Peyer's patch (tissue), 4 donors: ENCODE data around the gene PLB1. TPM values are rescaled to one million over a fixed set of nuclear protein-coding genes. Genes with fewer than 3 reads are reported as not detected.

Experiments used
- DNase-seq, 3 donors: peaks; one replicate each; pipeline ENCODE4 v3.0.0-alpha.2; 2017 to 2019
- H3K27ac ChIP-seq, 4 donors: fragments of 200-600 bp; sonication (generic); one replicate each; pipeline ENCODE4 v1.5.1; 2016 to 2019
- H3K27me3 ChIP-seq, 2 donors: fragments of 200-600 bp; sonication (generic); one replicate each; pipeline ENCODE4 v1.5.1; 2019
- H3K36me3 ChIP-seq, 3 donors: fragments of 200-600 bp; sonication (generic); one replicate each; pipeline ENCODE4 v1.5.1; 2016 to 2019
- H3K4me1 ChIP-seq, 4 donors: fragments of 200-600 bp; sonication (generic); one replicate each; pipeline ENCODE4 v1.5.1; 2016 to 2019
- H3K4me3 ChIP-seq, 4 donors: fragments of 200-600 bp; sonication (generic); 1 replicate in 3 of 4; 2 replicates in 1 of 4; pipeline ENCODE4 v1.5.1; 2016 to 2019; ENCODE audit warnings: mild to moderate bottlenecking in 1 of 4
- H3K9me3 ChIP-seq, 4 donors: fragments of 200-600 bp; sonication (generic); one replicate each; pipeline ENCODE4 v1.5.1; 2016 to 2019; ENCODE audit warnings: mild to moderate bottlenecking in 1 of 4
- POLR2A ChIP-seq, 2 donors: fragments of 450-650 bp; IDR thresholded peaks; one replicate each; pipeline ENCODE4 v1.5.1; 2017; ENCODE audit warnings: antibody characterized with exemption in 2 of 2, mild to moderate bottlenecking in 2 of 2, moderate library complexity in 2 of 2
- total RNA-seq, 4 donors: library from RNA; depleted of rRNA; stranded (reverse); fragments of >200 nt; gene quantifications; one replicate each; pipeline ENCODE4 v1.1.0, GENCODE V29; 2016
- TF ChIP-seq, protein P1 (sequence below), 6 experiments: fragments of 450-650 bp in 4 of 6; fragments of 200-600 bp in 2 of 6; sonication (generic) in 1 of 6; IDR thresholded peaks; one replicate each; pipeline ENCODE4 v1.5.1; 2017 to 2019; ENCODE audit warnings: antibody characterized with exemption in 6 of 6, mild to moderate bottlenecking in 3 of 6, moderate library complexity in 1 of 6

PLB1 gene
- total RNA-seq, 4 donors from 2014 or later = 9.1 to 345 (median 146) TPM

DNA sequence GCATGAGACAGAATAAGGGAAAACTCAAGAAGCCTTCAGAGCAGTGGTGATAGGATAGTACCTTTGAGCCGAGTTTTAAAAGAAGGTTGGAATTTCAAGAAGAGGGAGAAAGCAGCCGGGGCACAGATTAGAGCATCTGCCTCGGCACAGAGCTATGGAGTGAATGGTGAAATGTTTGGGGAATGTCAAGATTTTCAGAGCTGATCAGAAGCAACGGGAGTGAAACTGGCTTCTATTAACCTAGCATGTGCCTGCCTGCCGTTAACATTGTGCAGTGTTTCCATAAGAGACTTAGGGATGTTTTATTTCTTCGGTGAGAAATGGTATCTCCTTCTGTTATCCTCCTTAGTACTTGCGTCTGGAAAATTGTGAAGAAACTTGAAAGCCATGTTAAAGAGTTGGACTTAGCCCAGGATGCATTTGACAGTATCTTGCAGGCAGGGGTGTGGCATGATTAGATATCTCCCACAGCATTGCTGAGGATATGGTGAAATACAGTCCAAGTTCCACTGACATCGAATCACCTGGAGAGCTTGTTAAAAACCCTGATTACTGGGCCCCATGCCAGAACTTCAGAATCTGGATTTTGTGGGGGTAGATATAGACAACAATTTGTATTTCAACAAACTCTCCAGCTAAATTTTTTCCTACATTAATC lies 158.9 kb downstream of the PLB1 start:
- H3K36me3 ChIP-seq = no peaks in the 10 kb centered on the region
- no peak overlapping the region for H3K4me3 ChIP-seq
- no peaks in the 10 kb centered on the region for H3K27me3 ChIP-seq
- H3K9me3 ChIP-seq = no peaks in the 10 kb centered on the region
- DNase-seq = peak in 1 of 3 donors; percentile 79
- TF ChIP-seq, protein P1, sequence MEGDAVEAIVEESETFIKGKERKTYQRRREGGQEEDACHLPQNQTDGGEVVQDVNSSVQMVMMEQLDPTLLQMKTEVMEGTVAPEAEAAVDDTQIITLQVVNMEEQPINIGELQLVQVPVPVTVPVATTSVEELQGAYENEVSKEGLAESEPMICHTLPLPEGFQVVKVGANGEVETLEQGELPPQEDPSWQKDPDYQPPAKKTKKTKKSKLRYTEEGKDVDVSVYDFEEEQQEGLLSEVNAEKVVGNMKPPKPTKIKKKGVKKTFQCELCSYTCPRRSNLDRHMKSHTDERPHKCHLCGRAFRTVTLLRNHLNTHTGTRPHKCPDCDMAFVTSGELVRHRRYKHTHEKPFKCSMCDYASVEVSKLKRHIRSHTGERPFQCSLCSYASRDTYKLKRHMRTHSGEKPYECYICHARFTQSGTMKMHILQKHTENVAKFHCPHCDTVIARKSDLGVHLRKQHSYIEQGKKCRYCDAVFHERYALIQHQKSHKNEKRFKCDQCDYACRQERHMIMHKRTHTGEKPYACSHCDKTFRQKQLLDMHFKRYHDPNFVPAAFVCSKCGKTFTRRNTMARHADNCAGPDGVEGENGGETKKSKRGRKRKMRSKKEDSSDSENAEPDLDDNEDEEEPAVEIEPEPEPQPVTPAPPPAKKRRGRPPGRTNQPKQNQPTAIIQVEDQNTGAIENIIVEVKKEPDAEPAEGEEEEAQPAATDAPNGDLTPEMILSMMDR (IDR thresholded peaks at IDR 0.05) = no peak
- no peak for TF ChIP-seq POLR2A (IDR thresholded peaks at IDR 0.05)
- peaks cover 0 to 6% (median 4%) of the 10 kb centered on the region in 4 donors for H3K4me1 ChIP-seq
- H3K27ac ChIP-seq = peak overlapping the region in 3 of 4 donors; percentile 23 to 86 (median 70)

DNA sequence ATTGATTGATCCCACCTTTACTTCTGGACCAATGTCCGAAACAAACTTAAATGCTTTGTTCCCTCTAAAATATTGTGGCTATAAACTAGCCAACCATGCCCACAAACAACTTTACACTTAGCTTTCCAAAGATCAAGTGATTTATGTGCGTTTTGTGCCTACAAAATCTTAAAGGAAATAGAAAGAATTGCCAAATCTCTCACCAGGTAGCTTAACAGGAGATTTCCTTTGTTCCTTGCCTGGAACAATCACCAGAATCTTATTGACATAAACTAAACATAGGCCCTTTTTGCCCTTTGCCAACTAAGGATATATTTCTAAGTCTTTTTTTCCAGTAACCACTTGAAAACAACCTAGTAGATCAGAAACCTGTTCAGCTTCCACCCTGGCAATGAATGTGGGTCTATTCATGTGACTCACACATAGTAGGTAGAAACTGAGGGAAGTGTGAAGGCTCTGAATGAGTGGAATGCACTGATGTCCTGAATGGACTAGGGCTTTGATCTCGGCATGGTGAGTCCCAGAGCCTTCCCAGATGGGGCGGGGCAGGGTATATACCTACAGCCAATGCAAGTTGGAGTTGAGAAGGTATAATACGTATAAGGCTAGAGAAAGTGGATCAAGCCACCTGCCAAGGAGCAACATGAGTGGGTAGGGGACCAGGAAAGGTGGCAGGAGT lies 161.2 kb downstream of the PLB1 start:
- Histone ChIP-seq H3K27ac (peak overlapping the region in 2 of 4 donors; percentile 24 to 31), H3K4me3 (no peak overlapping the region), H3K9me3 (no peaks in the 10 kb centered on the region), H3K27me3 (no peaks in the 10 kb centered on the region), H3K4me1 (peaks cover 0 to 24% (median 4%) of the 10 kb centered on the region in 4 donors), H3K36me3 (no peaks in the 10 kb centered on the region)
- TF ChIP-seq, protein P1 (IDR thresholded peaks at IDR 0.05) = no peak
- no peak for TF ChIP-seq POLR2A (IDR thresholded peaks at IDR 0.05)
- peak in 2 of 3 donors; percentile 50 to 65 for DNase-seq

DNA sequence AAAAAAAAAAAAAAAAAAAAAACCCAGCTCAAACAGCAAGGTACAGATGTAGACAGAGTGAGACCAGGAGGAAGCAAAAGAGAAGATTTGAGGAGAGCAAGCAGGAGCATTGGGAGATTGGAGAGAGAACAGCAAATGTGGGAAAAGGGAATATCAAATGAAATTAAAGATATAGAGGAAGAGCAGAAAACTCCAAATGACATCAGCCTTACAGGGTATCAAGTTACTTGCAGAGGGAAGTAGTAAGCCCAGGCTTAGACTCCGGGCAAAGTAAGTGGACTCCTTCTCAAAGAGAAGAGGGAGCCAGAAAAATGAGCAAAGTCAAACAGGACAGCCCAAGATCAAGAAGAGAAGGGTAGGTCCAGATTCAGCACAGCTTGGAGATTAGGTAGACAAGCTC lies 162.5 kb downstream of the PLB1 start:
- TF ChIP-seq, protein P1 (IDR thresholded peaks at IDR 0.05) = no peak
- no peak for TF ChIP-seq POLR2A (IDR thresholded peaks at IDR 0.05)
- Histone ChIP-seq H3K4me1 (peaks cover 0 to 37% (median 8%) of the 10 kb centered on the region in 4 donors), H3K27me3 (no peaks in the 10 kb centered on the region), H3K4me3 (no peak overlapping the region), H3K27ac (no peak overlapping the region), H3K9me3 (no peaks in the 10 kb centered on the region), H3K36me3 (no peaks in the 10 kb centered on the region)
- no peak for DNase-seq

DNA sequence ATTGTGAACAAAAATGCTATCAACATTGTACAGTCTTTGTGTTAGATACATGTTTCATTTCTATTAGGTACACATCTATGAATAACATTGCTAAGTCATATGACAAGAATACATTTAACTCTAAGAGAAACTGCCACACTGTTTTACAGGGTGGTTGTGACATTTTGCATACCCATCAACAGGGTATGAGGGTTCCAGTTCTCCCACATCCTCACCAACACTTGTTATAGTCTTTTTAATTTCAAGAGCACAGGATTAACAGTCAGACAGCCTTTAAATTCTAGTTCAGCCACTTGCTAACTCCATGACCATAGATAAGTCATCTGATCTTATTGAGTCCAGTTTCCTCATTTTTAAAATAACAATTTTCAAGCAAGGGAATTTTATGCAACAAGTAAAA lies 163.3 kb downstream of the PLB1 start:
- no peaks in the 10 kb centered on the region for H3K9me3 ChIP-seq
- H3K4me3 ChIP-seq = no peak overlapping the region
- H3K27me3 ChIP-seq = no peaks in the 10 kb centered on the region
- H3K27ac ChIP-seq = no peak overlapping the region
- peaks cover 0 to 44% (median 8%) of the 10 kb centered on the region in 4 donors for H3K4me1 ChIP-seq
- no peaks in the 10 kb centered on the region for H3K36me3 ChIP-seq
- DNase-seq = no peak
- TF ChIP-seq, protein P1 (IDR thresholded peaks at IDR 0.05) = no peak
- TF ChIP-seq POLR2A (IDR thresholded peaks at IDR 0.05) = no peak

DNA sequence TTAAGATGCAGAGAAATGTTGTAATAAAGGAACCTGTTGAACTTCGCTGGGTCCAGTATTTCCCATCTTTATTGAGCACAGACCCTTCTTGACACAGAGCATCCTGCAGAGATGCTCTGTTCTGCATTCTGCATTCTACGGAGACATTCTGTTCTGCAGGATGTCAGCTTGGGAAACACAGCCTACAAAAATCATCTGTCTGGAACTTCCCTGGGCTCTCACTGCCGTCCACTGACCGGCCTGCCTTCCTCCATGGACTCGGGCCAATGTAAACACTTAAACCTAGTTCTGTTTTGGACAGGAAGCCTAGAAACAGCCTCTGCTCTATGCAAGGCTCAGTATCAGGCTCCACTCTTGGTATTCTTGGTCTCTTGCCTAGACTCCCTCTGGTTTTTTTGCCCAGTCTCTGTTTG lies 165.7 kb downstream of the PLB1 start:
- no peaks in the 10 kb centered on the region for H3K27me3 ChIP-seq
- no peak overlapping the region for H3K4me3 ChIP-seq
- DNase-seq = peak in 1 of 3 donors; percentile 75
- no peak for TF ChIP-seq POLR2A (IDR thresholded peaks at IDR 0.05)
- TF ChIP-seq, protein P1 (IDR thresholded peaks at IDR 0.05) = no peak
- H3K36me3 ChIP-seq = no peaks in the 10 kb centered on the region
- H3K4me1 ChIP-seq = peaks cover 0 to 56% (median 4%) of the 10 kb centered on the region in 4 donors
- peak overlapping the region; percentile 8 to 91 (median 74) for H3K27ac ChIP-seq
- H3K9me3 ChIP-seq = no peaks in the 10 kb centered on the region
